Trophoblast cell (in vitro differentiated cells and primary cell): ENCODE results near the gene PHLDB3.
A peak's percentile ranks its signal among the peaks of the same experiment; 100 is the strongest.

ENCODE experiments used
- DNase-seq, 2 donors: peaks; one replicate each; pipeline ENCODE4 v3.0.0-alpha.2; 2016
- H2AFZ ChIP-seq: 2 replicates; pipeline ENCODE4 v1.6.1; 2013; ENCODE audit warnings: low read length, moderate library complexity, mild to moderate bottlenecking; ENCODE audit not compliant: insufficient read depth, poor library complexity
- H2AK5ac ChIP-seq: 2 replicates; pipeline ENCODE4 v1.6.1; 2013; ENCODE audit warnings: mild to moderate bottlenecking, low read length
- H2BK120ac ChIP-seq: 2 replicates; pipeline ENCODE4 v1.6.1; 2013; ENCODE audit warnings: low read length, mild to moderate bottlenecking, moderate library complexity; ENCODE audit not compliant: insufficient read depth, poor library complexity
- H2BK12ac ChIP-seq: 2 replicates; pipeline ENCODE4 v1.6.1; 2013; ENCODE audit warnings: mild to moderate bottlenecking, low read length, moderate library complexity
- H2BK5ac ChIP-seq: 2 replicates; pipeline ENCODE4 v1.6.1; 2013; ENCODE audit warnings: low read length, low read depth, moderate library complexity, mild to moderate bottlenecking; ENCODE audit not compliant: poor library complexity
- H3K14ac ChIP-seq: 2 replicates; pipeline ENCODE4 v1.6.1; 2013; ENCODE audit warnings: mild to moderate bottlenecking, low read length
- H3K18ac ChIP-seq: 2 replicates; pipeline ENCODE4 v1.6.1; 2013; ENCODE audit warnings: mild to moderate bottlenecking, low read length
- H3K23ac ChIP-seq: 2 replicates; pipeline ENCODE4 v1.6.1; 2013; ENCODE audit warnings: low read length
- H3K27ac ChIP-seq: 2 replicates; pipeline ENCODE4 v1.5.1; 2013; ENCODE audit warnings: low read depth, mild to moderate bottlenecking, inconsistent platforms, low read length, moderate library complexity
- H3K27me3 ChIP-seq: 2 replicates; pipeline ENCODE4 v1.6.1; 2013; ENCODE audit warnings: inconsistent platforms, mild to moderate bottlenecking, low read length, moderate library complexity; ENCODE audit not compliant: insufficient read depth
- H3K36me3 ChIP-seq, 2 experiments: 1 replicate in 1 of 2; 2 replicates in 1 of 2; pipeline ENCODE4 v1.6.1; 2013; ENCODE audit warnings: low read length in 2 of 2, mild to moderate bottlenecking in 2 of 2, moderate library complexity in 1 of 2; ENCODE audit not compliant: insufficient read depth in 2 of 2, control insufficient read depth in 1 of 2
- H3K4ac ChIP-seq: 2 replicates; pipeline ENCODE4 v1.6.1; 2013; ENCODE audit warnings: low read depth, mild to moderate bottlenecking, low read length, moderate library complexity
- H3K4me1 ChIP-seq, 2 experiments: 1 replicate in 1 of 2; 2 replicates in 1 of 2; pipeline ENCODE4 v1.6.1; 2013; ENCODE audit warnings: low read length in 2 of 2, mild to moderate bottlenecking in 2 of 2, moderate library complexity in 1 of 2; ENCODE audit not compliant: insufficient read depth in 2 of 2, control insufficient read depth in 1 of 2
- H3K4me2 ChIP-seq: 2 replicates; pipeline ENCODE4 v1.6.1; 2013; ENCODE audit warnings: inconsistent platforms, mild to moderate bottlenecking, low read length, moderate library complexity
- H3K4me3 ChIP-seq: 2 replicates; pipeline ENCODE4 v1.5.1; 2013; ENCODE audit warnings: mild to moderate bottlenecking, low read depth, low read length, inconsistent platforms
- H3K79me1 ChIP-seq: one replicate; pipeline ENCODE4 v1.6.1; 2013; ENCODE audit warnings: low read length
- H3K79me2 ChIP-seq: 2 replicates; pipeline ENCODE4 v1.6.1; 2013; ENCODE audit warnings: low read length, mild to moderate bottlenecking; ENCODE audit not compliant: control insufficient read depth, insufficient read depth, poor library complexity
- H3K9ac ChIP-seq: 2 replicates; pipeline ENCODE4 v1.6.1; 2013; ENCODE audit warnings: mild to moderate bottlenecking, low read length
- H3K9me3 ChIP-seq: 2 replicates; pipeline ENCODE4 v1.6.1; 2013; ENCODE audit warnings: low read depth, mild to moderate bottlenecking, control low read depth, inconsistent platforms, low read length; ENCODE audit not compliant: insufficient read depth
- H4K12ac ChIP-seq: 2 replicates; pipeline ENCODE4 v1.6.1; 2013; ENCODE audit warnings: low read depth, mild to moderate bottlenecking, low read length, moderate library complexity
- H4K8ac ChIP-seq: 2 replicates; pipeline ENCODE4 v1.6.1; 2013; ENCODE audit warnings: low read depth, mild to moderate bottlenecking, low read length, moderate library complexity
- H4K91ac ChIP-seq: one replicate; pipeline ENCODE4 v1.6.1; 2013; ENCODE audit warnings: low read depth, mild to moderate bottlenecking, low read length, moderate library complexity
- WGBS: extraction: QIAGEN DNeasy Blood & Tissue Kit; methylation state at CpG from one replicate; pipeline ENCODE4 v1.1.7; 2013; ENCODE audit warnings: missing lambda C conversion rate; ENCODE audit not compliant: insufficient read length, insufficient coverage; ENCODE audit errors: extremely low coverage; 5-methylcytosine and 5-hydroxymethylcytosine counted together

Gene PHLDB3

GRCh38 chr19:43533546-43534304 lies 29.2 kb upstream of the PHLDB3 start:
- Histone ChIP-seq H3K4me2 (peak overlapping the region; percentile 86), H4K91ac (no peak overlapping the region), H3K4me3 (peak overlapping the region; percentile 67), H2BK5ac (no peak overlapping the region), H4K12ac (peak overlapping the region; percentile 43), H3K4ac (no peak overlapping the region), H2AFZ (peak overlapping the region; percentile 72), H2BK12ac (no peak overlapping the region), H3K18ac (no peak overlapping the region), H2BK120ac (no peak overlapping the region), H3K79me2 (peaks cover 2% of the 10 kb centered on the region), H2AK5ac (no peak overlapping the region), H3K27me3 (no peaks in the 10 kb centered on the region), H3K4me1 (peaks cover 4 to 12% of the 10 kb centered on the region in 2 experiments), H3K14ac (peak overlapping the region; percentile 23), H3K9ac (no peak overlapping the region), H3K27ac (peak overlapping the region; percentile 75), H3K36me3 (peaks cover 7 to 14% of the 10 kb centered on the region in 2 experiments), H3K79me1 (peaks cover 11% of the 10 kb centered on the region), H3K9me3 (no peaks in the 10 kb centered on the region), H3K23ac (no peak overlapping the region), H4K8ac (peak overlapping the region; percentile 63)
- no CpG with 5 or more reads among the region's 41 CpGs for WGBS
- peak; percentile 100 for DNase-seq

- H3K18ac ChIP-seq = peak within 1 kb of the TSS; percentile 26
- no peaks in the 10 kb centered on the region for H3K27me3 ChIP-seq
- DNase-seq = peak; percentile 70 to 79
- no peak within 1 kb of the TSS for H2BK12ac ChIP-seq
- no peaks in the 10 kb centered on the region for H3K9me3 ChIP-seq
- no peak within 1 kb of the TSS for H3K4ac ChIP-seq
- H3K27ac ChIP-seq = peak within 1 kb of the TSS; percentile 75
- peaks cover 4 to 8% of the 10 kb centered on the region in 2 experiments for H3K36me3 ChIP-seq
- peak within 1 kb of the TSS; percentile 67 for H3K4me3 ChIP-seq
- peak within 1 kb of the TSS; percentile 53 for H4K91ac ChIP-seq
- H3K79me2 ChIP-seq = peaks cover 2% of the 10 kb centered on the region
- peak within 1 kb of the TSS; percentile 30 for H3K14ac ChIP-seq
- no peak within 1 kb of the TSS for H3K23ac ChIP-seq
- no CpG with 5 or more reads among the region's 47 CpGs for WGBS
- peaks cover 11% of the 10 kb centered on the region for H3K79me1 ChIP-seq
- peak within 1 kb of the TSS; percentile 86 for H3K4me2 ChIP-seq
- H3K4me1 ChIP-seq = peaks cover 4 to 12% of the 10 kb centered on the region in 2 experiments
- H3K9ac ChIP-seq = no peak within 1 kb of the TSS
- H4K12ac ChIP-seq = peak within 1 kb of the TSS; percentile 72
- no peak within 1 kb of the TSS for H2AK5ac ChIP-seq
- peak within 1 kb of the TSS; percentile 34 for H2BK5ac ChIP-seq
- no peak within 1 kb of the TSS for H2BK120ac ChIP-seq
- peak within 1 kb of the TSS; percentile 72 for H2AFZ ChIP-seq
- peak within 1 kb of the TSS; percentile 85 for H4K8ac ChIP-seq
These were observed 28.5 kb upstream of the PHLDB3 start, which contains the start of gene ZNF575 for GRCh38 chr19:43532962-43533545. Gene ZNF575 (plus strand): TSS chr19:43533188. CDS start chr19:43534423, 1,235 bp downstream.

GRCh38 chr19:43532571-43532961 lies 28.0 kb upstream of the PHLDB3 start:
- H3K4ac ChIP-seq = no peak overlapping the region
- H3K4me2 ChIP-seq = peak overlapping the region; percentile 86
- no peak overlapping the region for H3K9ac ChIP-seq
- H4K91ac ChIP-seq = peak overlapping the region; percentile 53
- no peaks in the 10 kb centered on the region for H3K27me3 ChIP-seq
- peak overlapping the region; percentile 63 for H3K27ac ChIP-seq
- no peak overlapping the region for H3K23ac ChIP-seq
- no peaks in the 10 kb centered on the region for H3K9me3 ChIP-seq
- H2BK12ac ChIP-seq = no peak overlapping the region
- H4K8ac ChIP-seq = peak overlapping the region; percentile 85
- peak overlapping the region; percentile 58 for H2AFZ ChIP-seq
- WGBS = no CpG with 5 or more reads among the region's 16 CpGs
- peaks cover 2% of the 10 kb centered on the region for H3K79me2 ChIP-seq
- DNase-seq = no peak
- H2BK120ac ChIP-seq = no peak overlapping the region
- peak overlapping the region; percentile 26 for H3K18ac ChIP-seq
- H4K12ac ChIP-seq = peak overlapping the region; percentile 72
- H3K4me1 ChIP-seq = peaks cover 7 to 12% of the 10 kb centered on the region in 2 experiments
- H3K4me3 ChIP-seq = peak overlapping the region; percentile 67
- peak overlapping the region; percentile 30 for H3K14ac ChIP-seq
- H3K36me3 ChIP-seq = peaks cover 0 to 5% of the 10 kb centered on the region in 2 experiments
- H2BK5ac ChIP-seq = peak overlapping the region; percentile 34
- H2AK5ac ChIP-seq = no peak overlapping the region
- peaks cover 11% of the 10 kb centered on the region for H3K79me1 ChIP-seq

GRCh38 chr19:43527860-43528622 lies 23.5 kb upstream of the PHLDB3 start:
- no peak overlapping the region for H3K4me2 ChIP-seq
- H3K4me1 ChIP-seq = peaks cover 20 to 22% of the 10 kb centered on the region in 2 experiments
- no peak overlapping the region for H3K4me3 ChIP-seq
- H3K27me3 ChIP-seq = no peaks in the 10 kb centered on the region
- peak overlapping the region; percentile 91 for H2AK5ac ChIP-seq
- no peak overlapping the region for H4K8ac ChIP-seq
- H3K14ac ChIP-seq = no peak overlapping the region
- H2BK120ac ChIP-seq = no peak overlapping the region
- no peak overlapping the region for H3K23ac ChIP-seq
- peaks cover 4% of the 10 kb centered on the region for H3K79me2 ChIP-seq
- no peak overlapping the region for H2AFZ ChIP-seq
- H3K18ac ChIP-seq = no peak overlapping the region
- H2BK5ac ChIP-seq = no peak overlapping the region
- H3K9ac ChIP-seq = no peak overlapping the region
- H3K27ac ChIP-seq = no peak overlapping the region
- peak in 1 of 2 donors; percentile 21 for DNase-seq
- H3K79me1 ChIP-seq = peaks cover 12% of the 10 kb centered on the region
- no peak overlapping the region for H3K4ac ChIP-seq
- H3K9me3 ChIP-seq = no peaks in the 10 kb centered on the region
- no peaks in the 10 kb centered on the region for H3K36me3 ChIP-seq
- no peak overlapping the region for H4K91ac ChIP-seq
- H4K12ac ChIP-seq = no peak overlapping the region
- H2BK12ac ChIP-seq = no peak overlapping the region
- no CpG with 5 or more reads among the region's 13 CpGs for WGBS
